ENCODE data around the gene SLC47A1. TPM values are rescaled to one million over a fixed set of nuclear protein-coding genes. Genes with fewer than 3 reads are reported as not detected.

SLC47A1 gene
- total and polyA plus RNA-seq, 2 of the 4 experiments (the other 2 are of a cell fraction), result not detected

DNA sequence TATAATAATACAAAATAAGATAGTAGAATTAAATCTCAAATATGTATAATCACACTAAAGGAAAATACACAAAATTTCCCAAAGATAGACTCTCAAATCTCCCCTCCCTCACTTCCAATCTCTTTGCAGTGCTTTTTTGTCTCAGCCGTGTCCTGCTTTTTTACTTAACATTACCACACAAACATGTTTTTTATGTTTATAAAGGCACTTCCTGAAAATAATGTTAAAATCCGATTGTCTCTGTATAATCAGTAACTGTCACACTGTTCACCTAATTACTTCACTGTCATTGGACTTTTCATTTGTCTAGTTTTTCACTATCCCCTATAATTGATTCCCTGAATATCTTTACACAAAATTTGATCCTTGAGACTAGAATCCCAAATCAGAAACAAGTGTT, 76.7 kb downstream of the SLC47A1 start:
- H4K91ac ChIP-seq (ENCODE audit: insufficient read depth, low read depth, low read length), result no peak overlapping the region
- no peak overlapping the region for H3K4me2 ChIP-seq (ENCODE audit: low read depth, low read length)
- no peak overlapping the region for H2BK15ac ChIP-seq (ENCODE audit: low read depth, low read length)
- no CpG with 5 or more reads among the region's 2 CpGs for WGBS, 2 experiments (ENCODE audit: extremely low coverage in 2 of 2, insufficient read length in 1 of 2)
- peaks cover 3% of the 10 kb centered on the region; the same call in 1 of the 2 replicates for H3K27me3 ChIP-seq (ENCODE audit: control insufficient read depth, insufficient read depth, low read length)
- H3K79me1 ChIP-seq (ENCODE audit: low read depth in 1 of 2, low read length in 2 of 2), result no peaks in the 10 kb centered on the region
- TF ChIP-seq SMC3 (IDR thresholded peaks at IDR 0.05; ENCODE audit: low read depth, low read length) (no peak), POLR2A (IDR thresholded peaks at IDR 0.05; ENCODE audit: low read depth, low read length) (no peak), NFE2L2 (IDR thresholded peaks at IDR 0.05; ENCODE audit: low read depth, low read length) (no peak), MAFK (IDR thresholded peaks at IDR 0.05; ENCODE audit: low read depth, low read length) (no peak), RAD21 (IDR thresholded peaks at IDR 0.05; ENCODE audit: low read length) (no peak), CHD1 (IDR thresholded peaks at IDR 0.05; ENCODE audit: low read depth, low read length) (no peak), BHLHE40 (IDR thresholded peaks at IDR 0.05; ENCODE audit: low read depth, low read length) (no peak), MXI1 (IDR thresholded peaks at IDR 0.05; ENCODE audit: borderline replicate concordance, low read depth, low read length) (no peak), RFX5 (IDR thresholded peaks at IDR 0.05; ENCODE audit: low read depth, low read length) (no peak), FOS (IDR thresholded peaks at IDR 0.05; ENCODE audit: low read depth, low read length) (no peak), RCOR1 (IDR thresholded peaks at IDR 0.05; ENCODE audit: insufficient replicate concordance, low read length) (no peak), MAZ (IDR thresholded peaks at IDR 0.05; ENCODE audit: borderline replicate concordance, low read depth, low read length) (no peak)
- TF ChIP-seq, protein P1, sequence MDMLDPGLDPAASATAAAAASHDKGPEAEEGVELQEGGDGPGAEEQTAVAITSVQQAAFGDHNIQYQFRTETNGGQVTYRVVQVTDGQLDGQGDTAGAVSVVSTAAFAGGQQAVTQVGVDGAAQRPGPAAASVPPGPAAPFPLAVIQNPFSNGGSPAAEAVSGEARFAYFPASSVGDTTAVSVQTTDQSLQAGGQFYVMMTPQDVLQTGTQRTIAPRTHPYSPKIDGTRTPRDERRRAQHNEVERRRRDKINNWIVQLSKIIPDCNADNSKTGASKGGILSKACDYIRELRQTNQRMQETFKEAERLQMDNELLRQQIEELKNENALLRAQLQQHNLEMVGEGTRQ (IDR thresholded peaks at IDR 0.05; ENCODE audit: low read depth, low read length), result no peak
- TF ChIP-seq, protein P2, sequence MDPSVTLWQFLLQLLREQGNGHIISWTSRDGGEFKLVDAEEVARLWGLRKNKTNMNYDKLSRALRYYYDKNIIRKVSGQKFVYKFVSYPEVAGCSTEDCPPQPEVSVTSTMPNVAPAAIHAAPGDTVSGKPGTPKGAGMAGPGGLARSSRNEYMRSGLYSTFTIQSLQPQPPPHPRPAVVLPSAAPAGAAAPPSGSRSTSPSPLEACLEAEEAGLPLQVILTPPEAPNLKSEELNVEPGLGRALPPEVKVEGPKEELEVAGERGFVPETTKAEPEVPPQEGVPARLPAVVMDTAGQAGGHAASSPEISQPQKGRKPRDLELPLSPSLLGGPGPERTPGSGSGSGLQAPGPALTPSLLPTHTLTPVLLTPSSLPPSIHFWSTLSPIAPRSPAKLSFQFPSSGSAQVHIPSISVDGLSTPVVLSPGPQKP (IDR thresholded peaks at IDR 0.05; ENCODE audit: borderline replicate concordance, low read depth, low read length), result no peak
- TF ChIP-seq, protein P3, sequence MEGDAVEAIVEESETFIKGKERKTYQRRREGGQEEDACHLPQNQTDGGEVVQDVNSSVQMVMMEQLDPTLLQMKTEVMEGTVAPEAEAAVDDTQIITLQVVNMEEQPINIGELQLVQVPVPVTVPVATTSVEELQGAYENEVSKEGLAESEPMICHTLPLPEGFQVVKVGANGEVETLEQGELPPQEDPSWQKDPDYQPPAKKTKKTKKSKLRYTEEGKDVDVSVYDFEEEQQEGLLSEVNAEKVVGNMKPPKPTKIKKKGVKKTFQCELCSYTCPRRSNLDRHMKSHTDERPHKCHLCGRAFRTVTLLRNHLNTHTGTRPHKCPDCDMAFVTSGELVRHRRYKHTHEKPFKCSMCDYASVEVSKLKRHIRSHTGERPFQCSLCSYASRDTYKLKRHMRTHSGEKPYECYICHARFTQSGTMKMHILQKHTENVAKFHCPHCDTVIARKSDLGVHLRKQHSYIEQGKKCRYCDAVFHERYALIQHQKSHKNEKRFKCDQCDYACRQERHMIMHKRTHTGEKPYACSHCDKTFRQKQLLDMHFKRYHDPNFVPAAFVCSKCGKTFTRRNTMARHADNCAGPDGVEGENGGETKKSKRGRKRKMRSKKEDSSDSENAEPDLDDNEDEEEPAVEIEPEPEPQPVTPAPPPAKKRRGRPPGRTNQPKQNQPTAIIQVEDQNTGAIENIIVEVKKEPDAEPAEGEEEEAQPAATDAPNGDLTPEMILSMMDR (conservative IDR thresholded peaks at IDR 0.05; ENCODE audit: low read depth, low read length), result no peak
- ChIA-PET CTCF (no interaction called here), POLR2A (ENCODE audit: unreplicated experiment) (no interaction called here)
- no peak overlapping the region for H4K8ac ChIP-seq (ENCODE audit: low read depth in 2 of 2, low read length in 2 of 2)
- H3K36me3 ChIP-seq (ENCODE audit: control insufficient read depth, insufficient read depth, low read length), result no peaks in the 10 kb centered on the region
- DNase-seq (no peak), ATAC-seq (ENCODE audit: low read depth) (no peak)
- H2AFZ ChIP-seq (replicated peaks; ENCODE audit: low read length, poor library complexity), result no peak overlapping the region
- in situ Hi-C loops (cut with MboI; ENCODE audit: low sequenced_read_pairs) (no loop called here), dilution Hi-C loops (cut with HindIII; ENCODE audit: low sequenced_read_pairs, unreplicated experiment) (no loop called here), intact Hi-C loops (cut with micrococcal nuclease) (no loop called here)
- H2BK120ac ChIP-seq (ENCODE audit: low read depth, low read length), result no peak overlapping the region
- no peak overlapping the region for H3K4me3 ChIP-seq (ENCODE audit: insufficient read depth, low read depth, low read length)
- no peak overlapping the region for H2AK9ac ChIP-seq (replicated peaks; ENCODE audit: low read depth, low read length, poor library complexity)
- H3K18ac ChIP-seq (ENCODE audit: low read depth, low read length), result no peak overlapping the region
- H3K9me3 ChIP-seq (ENCODE audit: control insufficient read depth, insufficient read depth, low read length), result no peaks in the 10 kb centered on the region
- no peak overlapping the region for H2BK5ac ChIP-seq (ENCODE audit: low read depth, low read length, poor library complexity, severe bottlenecking)
- H3K56ac ChIP-seq (ENCODE audit: extremely low read depth, insufficient read depth, low read length), result no peak overlapping the region
- no peak overlapping the region for H2AK5ac ChIP-seq (ENCODE audit: low read depth, low read length)
- no TSS peak for BruUV-seq (replicated peaks)
- H4K5ac ChIP-seq (ENCODE audit: low read depth, low read length), result no peak overlapping the region
- no peaks in the 10 kb centered on the region for H4K20me1 ChIP-seq (ENCODE audit: insufficient read depth, low read length)
- no peak overlapping the region for H3K4ac ChIP-seq (ENCODE audit: low read depth, low read length)
- H3K14ac ChIP-seq (replicated peaks; ENCODE audit: low read depth, low read length), result no peak overlapping the region
- H3K4me1 ChIP-seq (ENCODE audit: control insufficient read depth, insufficient read depth, low read length), result no peaks in the 10 kb centered on the region; the same call in 1 of the 2 replicates
- H2BK20ac ChIP-seq (ENCODE audit: low read depth, low read length), result no peak overlapping the region
- H3K9ac ChIP-seq (ENCODE audit: low read depth, low read length), result no peak overlapping the region
- no peak overlapping the region for H3K27ac ChIP-seq (ENCODE audit: insufficient read depth, low read length)
- H3K23ac ChIP-seq (ENCODE audit: low read depth, low read length), result no peak overlapping the region
- no peaks in the 10 kb centered on the region for H3K9me1 ChIP-seq (ENCODE audit: insufficient read depth, low read length)

All from IMR-90 (cell line).